ENCODE results near the gene OVOL1.

Gene OVOL1

GRCh38 chr11:65791719-65792213, 4.9 kb downstream of the OVOL1 start:
- DNase-seq (ENCODE audit: low read depth): peak; percentile 53

- no peak for DNase-seq (ENCODE audit: low read depth)
These were observed 5.6 kb downstream of the OVOL1 start for GRCh38 chr11:65792456-65792855.

GRCh38 chr11:65793144-65793581, 6.3 kb downstream of the OVOL1 start:
- no peak for DNase-seq (ENCODE audit: low read depth)

GRCh38 chr11:65793625-65794400, 7.0 kb downstream of the OVOL1 start:
- DNase-seq (ENCODE audit: low read depth): no peak

- no peak for DNase-seq (ENCODE audit: low read depth)
These were observed 8.0 kb downstream of the OVOL1 start for GRCh38 chr11:65794570-65795510.

- no peak for DNase-seq (ENCODE audit: low read depth)
These were observed 10.1 kb downstream of the OVOL1 start for GRCh38 chr11:65796726-65797601.

- no peak for DNase-seq (ENCODE audit: low read depth)
These were observed 10.8 kb downstream of the OVOL1 start for GRCh38 chr11:65797711-65798110.

GRCh38 chr11:65798882-65799281, 12.0 kb downstream of the OVOL1 start:
- no peak for DNase-seq (ENCODE audit: low read depth)

- no peak for DNase-seq (ENCODE audit: low read depth)
These were observed 14.5 kb downstream of the OVOL1 start for GRCh38 chr11:65801153-65801987.

- DNase-seq (ENCODE audit: low read depth): no peak
These were observed 16.0 kb downstream of the OVOL1 start for GRCh38 chr11:65802841-65803240.

- DNase-seq (ENCODE audit: low read depth): no peak
These were observed 17.1 kb downstream of the OVOL1 start for GRCh38 chr11:65803797-65804492.

GRCh38 chr11:65806979-65807378, 20.1 kb downstream of the OVOL1 start:
- DNase-seq (ENCODE audit: low read depth): no peak

GRCh38 chr11:65808744-65809341, 22.0 kb downstream of the OVOL1 start:
- DNase-seq (ENCODE audit: low read depth): no peak

GRCh38 chr11:65809496-65809895, 22.6 kb downstream of the OVOL1 start:
- DNase-seq (ENCODE audit: low read depth): no peak

- no peak for DNase-seq (ENCODE audit: low read depth)
These were observed 23.4 kb downstream of the OVOL1 start for GRCh38 chr11:65810046-65810868.

- DNase-seq (ENCODE audit: low read depth): no peak
These were observed 25.1 kb downstream of the OVOL1 start for GRCh38 chr11:65811764-65812475.

GRCh38 chr11:65814131-65814985, 27.5 kb downstream of the OVOL1 start:
- no peak for DNase-seq (ENCODE audit: low read depth)
